ENCODE results near the gene RPH3AL.

Gene RPH3AL

DNA sequence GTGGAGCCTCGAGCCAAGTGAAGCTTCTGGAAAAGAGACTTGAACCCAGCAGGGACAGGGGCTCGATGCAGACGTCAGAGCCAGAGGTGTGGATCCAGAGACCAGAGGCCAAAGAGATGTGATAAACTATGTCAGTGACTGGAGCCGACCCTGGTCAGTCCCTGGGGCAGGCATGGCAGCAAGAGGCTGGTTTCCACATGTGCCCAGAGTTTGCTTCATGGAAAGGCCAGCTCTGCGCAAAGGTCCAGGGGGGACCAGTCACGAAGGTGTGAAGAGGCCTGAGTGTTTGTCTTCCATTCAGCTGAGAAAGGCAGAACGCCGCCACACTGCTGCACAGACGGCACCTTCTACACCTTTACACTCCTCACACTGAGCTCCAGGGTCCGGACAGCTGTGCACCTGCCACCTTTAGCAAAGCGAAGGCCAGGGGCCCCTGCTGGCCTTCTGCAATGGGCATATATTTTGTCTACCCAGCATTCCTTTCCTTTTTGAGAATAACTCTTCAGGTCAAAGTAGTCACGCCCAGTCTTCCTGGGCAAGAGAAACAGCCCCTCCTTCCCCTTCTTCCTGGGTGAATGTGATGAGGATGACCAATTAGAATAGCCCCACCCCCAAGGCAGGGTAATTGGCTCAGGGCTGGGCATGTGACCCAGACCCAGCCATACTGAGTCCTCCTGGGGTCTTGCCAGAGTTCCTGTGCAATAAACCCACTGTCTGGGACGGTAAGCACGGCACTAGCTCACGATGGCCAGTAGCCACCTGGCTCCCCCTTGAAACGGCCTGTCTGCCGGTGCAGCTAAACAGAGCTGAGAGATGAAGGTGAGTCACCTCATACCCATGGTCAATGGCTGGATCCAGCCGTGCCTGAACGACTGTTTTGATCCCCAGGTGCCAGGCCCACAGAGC, 2.3 kb upstream of the RPH3AL start:
- FAIRE-seq, result no peak
- no peak for DNase-seq (ENCODE audit: insufficient read length, low spot score)

DNA sequence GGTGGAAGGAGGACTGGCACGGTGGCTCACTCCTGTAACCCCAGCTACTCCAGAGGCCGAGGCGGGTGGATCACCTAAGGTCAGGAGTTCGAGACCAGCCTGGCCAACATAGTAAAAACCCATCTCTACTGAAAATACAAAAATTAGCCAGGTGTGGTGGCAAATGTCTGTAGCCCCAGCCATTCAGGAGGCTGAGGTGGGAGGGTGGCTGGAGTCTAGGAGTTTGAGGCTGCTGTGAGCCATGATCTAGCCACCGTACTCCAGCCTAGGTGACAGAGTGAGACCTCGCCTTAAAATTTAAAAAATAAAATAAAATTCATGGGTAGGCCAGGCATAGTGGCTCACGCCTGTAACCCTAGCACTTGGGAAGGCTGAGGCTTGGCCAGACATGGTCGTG, 1.2 kb upstream of the RPH3AL start:
- no peak for FAIRE-seq
- DNase-seq (ENCODE audit: insufficient read length, low spot score), result no peak

DNA sequence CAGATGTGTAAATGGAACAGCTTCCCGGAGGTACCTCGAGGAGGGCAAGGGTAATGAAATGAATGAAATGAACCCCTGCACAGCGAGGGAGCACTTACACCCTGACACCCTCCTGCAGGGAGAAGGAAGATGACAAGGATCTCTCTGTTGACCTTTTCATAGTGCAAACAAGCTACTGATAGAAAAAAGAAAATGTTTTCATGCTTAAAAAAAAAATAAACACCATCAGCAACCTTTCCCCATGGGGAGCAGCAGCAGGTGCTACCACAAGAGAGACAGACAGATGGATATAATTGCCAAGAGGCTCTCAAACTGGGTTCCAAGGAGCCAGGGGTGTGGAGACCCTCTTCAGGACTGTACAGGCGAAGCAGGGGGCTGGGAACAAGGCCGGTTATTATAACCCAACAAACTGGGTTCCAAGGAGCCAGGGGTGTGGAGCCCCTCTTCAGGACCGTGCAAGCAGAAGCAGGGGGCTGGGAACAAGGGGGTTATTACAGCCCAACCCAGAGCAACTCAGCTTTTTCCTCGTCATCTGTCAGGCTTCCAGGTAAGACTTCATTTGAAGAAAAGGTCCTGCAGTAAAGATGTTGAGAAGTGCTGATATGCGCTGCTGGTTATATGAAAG, 718 bp upstream of the RPH3AL start:
- no peak for DNase-seq (ENCODE audit: insufficient read length, low spot score)
- no peak for FAIRE-seq

DNA sequence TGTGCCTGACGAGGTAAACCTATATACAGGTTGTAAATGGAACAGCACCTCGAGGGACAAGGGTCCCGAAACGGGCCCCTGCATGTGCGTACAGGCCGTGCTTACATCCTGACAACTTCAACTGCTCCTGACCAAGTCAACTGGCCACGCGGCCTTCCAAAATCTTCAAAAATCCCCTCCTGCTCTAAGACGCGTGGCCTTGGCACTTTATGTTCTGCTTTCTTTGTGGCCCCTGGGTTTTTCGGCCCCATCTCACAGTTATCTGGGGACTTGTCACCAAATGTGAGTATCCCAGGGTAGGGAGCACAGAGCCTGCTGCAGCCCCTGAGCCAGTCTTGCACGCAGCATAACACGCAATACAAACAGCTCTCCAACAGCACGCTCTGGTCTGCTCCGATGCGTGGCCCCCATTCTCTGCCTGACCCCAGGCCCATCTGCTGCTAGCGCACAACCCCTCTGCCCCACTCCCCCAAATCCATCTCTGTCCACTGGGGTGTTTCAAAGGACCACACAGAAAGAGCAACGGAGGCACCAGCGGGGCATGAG, 659 bp downstream of the RPH3AL start:
- DNase-seq (ENCODE audit: insufficient read length, low spot score) (no peak), FAIRE-seq (no peak)

DNA sequence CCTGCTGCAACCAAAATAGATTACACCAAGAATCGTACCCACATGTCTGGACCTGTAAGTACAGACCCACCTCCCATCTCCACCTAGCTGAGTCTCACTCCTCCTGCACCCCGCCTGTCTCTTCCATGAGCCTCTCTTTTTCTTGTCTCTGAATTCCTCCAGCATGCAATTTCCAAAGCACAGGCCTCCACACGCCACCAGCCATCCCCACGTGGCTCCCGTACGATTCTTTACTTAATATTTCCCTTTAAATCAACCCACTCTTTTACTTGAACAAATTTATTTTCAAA, 1.2 kb downstream of the RPH3AL start:
- FAIRE-seq (no peak), DNase-seq (ENCODE audit: insufficient read length, low spot score) (no peak)

DNA sequence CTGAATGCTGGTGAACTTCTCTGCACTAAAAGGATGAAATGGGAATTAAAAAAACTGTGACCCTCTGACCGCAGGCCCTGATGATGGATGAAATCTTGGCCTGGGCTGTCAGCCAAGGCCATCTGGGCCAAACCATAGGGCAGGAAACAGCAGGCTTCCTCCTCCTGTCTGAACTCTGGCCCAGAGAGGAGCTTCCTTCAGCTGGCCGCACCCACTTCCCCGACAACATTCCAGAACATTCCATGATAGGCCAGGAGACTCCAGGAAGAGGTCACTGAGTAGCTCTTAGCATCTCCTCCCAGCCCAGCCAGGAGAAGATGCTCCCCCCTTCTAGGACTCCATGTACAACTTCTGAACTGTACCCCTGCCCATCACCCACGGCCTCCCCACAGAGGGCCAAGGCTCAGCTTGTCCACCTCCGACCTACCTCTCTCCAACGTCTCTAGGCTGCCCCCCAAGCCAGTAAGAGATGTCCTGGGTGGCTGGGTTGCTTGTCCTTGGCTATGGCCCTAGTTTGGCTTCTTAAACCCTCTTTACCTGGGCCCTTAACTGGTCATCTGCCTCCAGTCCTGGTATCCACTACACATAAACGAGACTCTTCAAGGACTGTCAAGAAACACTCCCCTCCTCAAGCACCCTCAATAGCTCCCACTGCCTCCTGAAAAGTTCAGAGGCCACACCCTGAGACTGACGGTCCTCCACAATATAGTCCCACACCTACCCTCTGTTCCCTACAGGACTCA, 1.7 kb downstream of the RPH3AL start:
- DNase-seq (ENCODE audit: insufficient read length, low spot score) (peak; percentile 60), FAIRE-seq (no peak)

DNA sequence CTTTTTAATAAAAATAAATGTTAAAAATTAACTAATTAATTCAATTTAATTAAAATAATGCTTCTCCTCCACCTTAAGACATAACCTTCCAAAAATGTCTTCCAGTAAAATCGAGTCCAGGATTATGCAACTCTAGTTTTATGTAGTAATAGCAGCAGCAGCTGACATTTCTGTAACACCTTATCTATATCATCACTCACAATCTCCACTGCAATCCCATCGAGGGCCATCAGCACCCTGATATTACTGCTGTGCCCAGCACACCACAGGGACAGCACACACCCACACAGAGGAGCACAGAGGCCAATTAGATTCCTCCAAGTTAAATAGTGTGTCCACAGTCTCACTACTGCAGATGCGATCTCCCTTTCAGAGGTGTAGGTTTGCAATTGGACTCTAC, 2.9 kb downstream of the RPH3AL start:
- FAIRE-seq (no peak), DNase-seq (ENCODE audit: insufficient read length, low spot score) (no peak)

DNA sequence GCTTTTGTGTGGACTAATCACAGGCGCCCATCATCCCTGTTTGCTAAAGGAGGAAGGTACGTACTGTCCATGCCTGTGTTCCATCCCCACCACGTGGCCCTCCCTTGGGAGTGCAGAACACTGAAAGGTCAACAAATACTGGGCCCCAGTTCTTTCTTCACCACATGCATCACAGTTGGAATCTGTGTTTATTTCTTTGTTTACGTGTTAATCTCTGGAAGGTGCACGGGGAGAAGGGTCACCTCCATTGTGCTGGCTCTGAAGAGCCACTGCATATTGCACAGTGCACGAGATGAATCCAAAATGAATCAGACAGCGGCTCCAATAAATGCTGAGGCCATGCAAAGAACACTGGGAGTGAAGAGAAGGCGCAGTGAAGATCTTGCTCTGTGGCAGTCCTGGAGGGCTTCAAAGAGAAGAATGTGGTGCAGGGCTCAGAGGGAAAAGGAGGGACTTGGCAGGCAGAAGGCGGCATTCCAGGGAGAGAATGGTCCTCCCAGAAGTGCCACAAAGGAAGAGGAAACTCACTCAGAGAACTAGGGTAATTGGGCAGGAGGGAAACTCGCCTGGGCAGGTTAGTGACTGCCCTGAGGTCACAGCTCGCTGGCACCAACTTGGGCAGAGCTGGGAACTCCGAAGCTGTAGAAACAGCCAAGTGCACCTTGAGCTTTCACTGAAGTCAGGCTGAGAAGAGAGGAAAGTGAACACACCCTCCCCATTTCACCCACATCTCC, 3.7 kb downstream of the RPH3AL start:
- FAIRE-seq (peak; percentile 4), DNase-seq (ENCODE audit: insufficient read length, low spot score) (no peak)

DNA sequence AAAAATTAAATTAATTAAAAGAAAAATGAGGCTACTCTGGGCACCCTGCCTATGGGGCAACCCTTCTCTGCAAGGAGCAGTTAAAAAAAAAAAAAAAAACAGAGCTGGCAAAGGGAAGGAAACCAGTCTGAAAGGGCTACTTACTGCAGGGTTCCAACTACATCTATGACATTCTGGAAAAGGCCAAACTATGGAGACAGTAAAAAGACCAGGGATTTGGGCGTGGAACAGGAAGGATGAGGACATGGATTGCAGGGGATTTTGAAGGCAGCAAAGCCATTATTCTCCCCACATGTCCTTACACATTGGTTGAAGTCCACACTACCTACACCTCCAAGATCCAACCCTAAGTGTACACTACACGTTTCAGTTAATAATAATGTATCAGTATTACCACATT, 4.6 kb downstream of the RPH3AL start:
- FAIRE-seq, result no peak
- no peak for DNase-seq (ENCODE audit: insufficient read length, low spot score)

DNA sequence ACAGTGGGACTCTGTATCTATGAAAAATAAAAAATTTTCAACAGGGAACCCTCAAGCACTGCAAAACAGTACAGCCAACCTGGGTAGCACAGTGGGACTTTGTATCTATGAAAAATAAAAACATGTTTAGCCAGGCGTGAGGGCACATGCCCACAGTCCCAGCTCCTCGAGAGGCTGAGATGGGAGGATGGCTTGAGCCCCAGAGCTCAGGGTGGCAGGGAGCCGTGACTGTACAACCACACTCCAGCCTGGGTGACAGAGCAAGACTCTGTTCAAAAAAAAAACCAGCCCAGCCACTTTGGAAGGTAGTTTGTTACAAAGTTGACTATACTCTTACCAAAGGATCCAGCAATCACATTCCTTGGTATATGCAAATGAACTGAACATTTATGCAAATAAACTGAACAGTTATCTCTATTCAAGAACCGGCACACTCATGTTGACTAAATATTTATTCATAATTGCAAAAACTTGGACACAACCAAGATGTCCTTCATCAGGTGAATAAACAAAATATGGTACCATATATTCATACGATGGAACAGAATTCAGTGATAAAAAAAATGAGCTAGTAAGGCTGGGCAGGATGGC, 5.2 kb downstream of the RPH3AL start:
- DNase-seq (ENCODE audit: insufficient read length, low spot score), result no peak
- FAIRE-seq, result no peak

DNA sequence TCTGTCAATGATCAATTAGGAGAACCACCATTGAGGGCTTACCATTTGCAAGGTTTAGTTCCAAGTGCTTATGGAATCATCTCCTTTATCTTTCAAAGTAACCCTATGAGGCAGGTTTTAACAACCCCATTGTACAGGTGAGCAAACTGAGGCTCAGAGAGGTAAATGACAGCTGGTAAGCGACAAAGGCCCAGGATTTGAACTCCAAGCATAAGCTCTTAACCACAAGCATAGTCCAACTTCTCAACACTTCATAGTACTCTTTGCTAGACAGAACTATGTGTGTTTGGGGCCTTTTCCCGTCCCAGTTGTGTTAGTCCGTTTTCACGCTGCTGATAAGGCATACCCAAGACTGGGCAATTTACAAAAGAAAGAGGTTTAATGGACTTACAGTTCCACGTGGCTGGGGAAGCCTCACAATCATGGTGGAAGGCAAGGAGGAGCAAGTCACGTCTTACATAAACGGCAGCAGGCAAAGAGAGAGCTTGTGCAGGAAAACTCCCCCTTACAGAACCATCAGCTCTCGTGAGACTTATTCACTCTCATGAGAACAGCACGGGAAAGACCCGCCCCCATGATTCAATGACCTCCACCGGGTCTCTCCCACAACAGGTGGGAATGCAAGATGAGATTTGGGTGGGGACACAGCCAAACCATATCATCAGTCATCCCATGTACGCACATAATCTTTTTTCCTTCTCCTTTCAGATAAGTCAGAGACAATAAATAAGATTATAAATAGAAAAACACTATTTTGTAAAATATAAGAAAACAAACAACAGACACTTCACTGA, 6.4 kb downstream of the RPH3AL start:
- FAIRE-seq, result no peak
- no peak for DNase-seq (ENCODE audit: insufficient read length, low spot score)

DNA sequence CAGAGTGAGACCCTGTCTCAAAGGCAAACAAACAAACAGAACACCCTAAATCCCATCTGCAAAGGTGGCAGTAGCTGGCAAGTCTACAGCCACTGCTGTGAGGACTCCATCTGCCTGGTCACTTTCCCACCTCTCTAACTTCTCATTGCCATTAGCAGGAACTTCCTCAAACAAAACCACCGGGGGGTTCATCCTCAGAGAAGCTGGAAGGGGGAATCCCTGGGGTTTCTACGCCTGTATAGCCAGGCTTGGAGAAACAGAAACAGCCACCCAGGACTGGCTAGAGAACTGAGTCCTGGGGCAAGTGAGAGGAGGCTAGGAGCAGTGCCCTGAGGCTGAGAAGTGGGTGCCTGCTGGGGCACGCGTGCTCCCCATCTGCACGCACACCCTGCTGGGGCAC, 7.3 kb downstream of the RPH3AL start:
- FAIRE-seq, result no peak

DNA sequence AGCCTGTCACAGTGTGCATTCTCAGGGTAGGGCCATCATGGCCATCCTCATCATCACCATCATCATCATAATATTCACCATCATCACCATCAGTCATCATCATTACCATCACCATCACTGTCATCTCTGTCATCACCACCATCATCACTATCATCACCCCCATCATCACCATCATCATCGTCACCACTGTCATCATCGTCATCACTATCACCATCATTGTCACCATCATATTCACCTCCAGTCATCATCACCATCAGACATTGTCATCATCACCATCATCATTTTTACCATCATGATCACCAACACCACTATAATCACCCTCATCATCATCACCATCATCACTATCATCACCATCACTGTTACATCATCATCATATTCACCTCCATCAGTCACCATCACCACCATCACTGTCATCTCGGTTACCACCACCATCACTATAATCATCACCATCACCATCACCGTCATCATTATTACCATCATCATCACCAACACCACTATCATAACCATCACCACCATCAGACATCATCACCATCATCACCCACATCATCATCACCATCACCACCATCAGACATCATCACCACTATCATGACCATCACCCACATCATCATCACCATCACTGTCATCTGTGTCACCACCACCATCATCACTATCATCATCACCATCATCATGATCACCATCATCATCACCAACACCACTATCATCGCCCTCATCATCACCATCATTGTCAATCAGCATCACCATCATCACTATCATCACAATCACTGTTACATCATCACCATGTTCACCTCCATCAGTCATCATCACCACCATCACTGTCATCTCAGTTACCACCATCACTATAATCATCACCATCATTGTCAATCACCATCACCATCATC, 8.5 kb downstream of the RPH3AL start:
- DNase-seq (ENCODE audit: insufficient read length, low spot score) (no peak), FAIRE-seq (peak; percentile 74)

More for the DNA sequence above, 7.3 kb downstream of the RPH3AL start:
- no peak for DNase-seq (ENCODE audit: insufficient read length, low spot score)

DNA sequence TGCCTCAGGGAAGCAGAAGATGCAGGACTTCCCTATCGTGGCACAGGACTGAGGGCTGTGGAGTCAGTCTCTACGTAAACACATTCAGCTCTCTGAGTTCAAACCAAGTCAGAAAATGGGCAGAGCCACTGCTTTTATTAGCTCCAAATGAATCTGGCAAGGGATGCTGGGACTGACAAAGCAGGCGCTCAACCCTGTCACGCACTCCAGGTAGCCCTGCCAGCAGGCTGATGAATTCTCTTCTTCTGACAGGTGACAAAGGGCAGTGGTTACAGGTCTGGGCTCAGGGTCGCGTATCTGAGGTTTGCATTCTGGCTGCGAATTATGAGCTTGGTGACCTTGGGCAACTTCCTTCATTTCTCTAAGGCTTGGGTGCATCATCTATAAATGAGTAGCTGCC, 9.4 kb downstream of the RPH3AL start:
- FAIRE-seq (no peak), DNase-seq (ENCODE audit: insufficient read length, low spot score) (no peak)

DNA sequence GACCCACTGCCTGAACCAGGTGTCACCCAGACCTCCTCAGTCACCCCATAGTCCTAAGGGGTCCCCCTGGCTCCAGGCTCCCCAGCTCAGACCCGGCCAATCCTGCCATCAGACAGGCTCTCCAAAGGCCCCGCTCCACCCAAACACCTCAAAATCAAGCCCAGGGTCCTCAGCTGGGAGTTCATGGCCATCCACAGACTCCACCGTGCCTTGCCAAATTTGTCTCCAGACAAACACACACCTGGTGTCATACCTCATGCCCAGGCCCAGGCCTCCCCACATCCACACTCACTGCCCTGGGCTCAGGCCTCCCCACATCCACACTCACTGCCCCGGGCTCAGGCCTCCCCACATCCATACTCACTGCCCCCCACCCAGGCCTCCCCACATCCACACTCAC, 12.5 kb downstream of the RPH3AL start:
- FAIRE-seq (no peak), DNase-seq (ENCODE audit: insufficient read length, low spot score) (no peak)

DNA sequence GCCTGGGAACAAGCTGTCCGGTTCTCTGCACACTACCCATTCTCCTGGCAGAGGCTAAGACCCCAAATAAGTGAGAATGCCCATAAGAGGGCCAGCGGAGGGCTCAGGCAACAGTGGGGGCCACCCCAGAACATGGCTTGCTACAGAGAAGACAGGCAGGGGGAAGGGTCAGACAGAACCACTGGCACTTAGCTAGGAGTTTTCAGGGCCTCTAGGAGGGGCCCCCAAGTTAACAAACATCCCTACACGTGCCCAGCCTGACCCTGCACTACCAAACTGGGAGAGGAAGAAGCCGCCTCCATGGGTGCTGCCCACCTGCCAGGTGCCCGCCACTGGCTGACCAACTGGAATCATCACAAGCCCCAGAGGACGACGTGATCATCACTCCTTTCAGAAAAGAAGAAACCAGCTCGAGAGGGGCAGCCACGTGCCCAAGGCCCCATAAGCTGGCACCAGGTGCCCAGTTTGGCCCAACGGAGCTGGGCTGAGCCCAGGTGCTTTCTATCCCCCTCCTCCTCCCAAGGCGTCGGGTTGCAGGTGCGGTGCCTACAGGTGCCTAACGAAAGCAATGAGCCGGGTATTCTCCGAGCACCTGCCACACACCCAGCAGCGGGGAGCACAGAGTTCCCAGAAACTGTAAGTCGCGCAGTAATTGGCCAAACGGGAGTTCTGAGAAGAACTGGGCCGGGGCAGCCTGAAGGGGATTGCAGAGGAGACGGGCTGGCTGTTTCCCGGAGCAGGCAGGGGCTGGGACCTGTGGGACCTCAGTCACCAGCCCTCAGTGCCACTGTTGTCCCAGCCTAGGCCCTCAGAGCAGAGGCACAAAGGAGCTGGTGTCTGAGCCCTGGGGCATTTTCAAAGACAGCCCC, 13.2 kb downstream of the RPH3AL start:
- no peak for FAIRE-seq
- DNase-seq (ENCODE audit: insufficient read length, low spot score), result no peak

DNA sequence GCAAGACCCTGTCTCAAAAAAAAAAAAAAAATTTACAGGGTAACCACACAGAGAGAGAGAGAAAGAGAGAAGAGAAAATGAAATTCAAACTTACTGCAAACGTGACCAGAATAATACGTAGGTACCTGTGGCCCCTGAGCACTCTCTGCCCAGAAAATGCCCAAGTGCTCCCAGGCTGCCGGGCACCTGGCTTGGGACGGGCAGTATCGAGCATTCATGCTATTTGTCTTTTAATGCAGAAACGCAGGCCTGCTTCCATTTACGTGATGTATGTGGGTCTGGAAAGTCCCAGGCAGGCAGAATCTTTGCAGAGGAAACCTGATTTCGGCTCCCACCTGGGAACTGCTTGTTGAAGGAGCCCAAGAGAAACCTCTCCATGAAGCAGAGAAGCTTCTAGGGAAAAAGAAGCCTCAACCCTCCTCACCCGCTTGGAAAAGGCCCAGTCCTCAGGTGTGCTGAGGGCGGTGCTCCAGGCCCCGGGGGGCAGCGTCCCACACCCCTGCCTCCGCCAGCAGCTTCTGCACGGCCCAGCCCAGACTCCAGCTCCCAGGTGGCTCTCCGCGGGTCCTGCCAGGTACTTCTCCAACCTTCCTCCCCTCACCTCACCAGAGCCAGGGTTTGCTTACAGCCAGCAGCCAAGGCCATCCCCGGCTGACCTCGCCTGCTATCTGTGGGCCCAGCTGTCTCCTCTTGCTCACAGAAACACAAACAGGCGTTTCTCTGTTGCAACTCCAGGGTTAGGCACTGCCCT, 14.0 kb downstream of the RPH3AL start:
- DNase-seq (ENCODE audit: insufficient read length, low spot score) (no peak), FAIRE-seq (no peak)

Data from HTR-8/SVneo (cell line).